Epithelial cell of esophagus (primary cell): ENCODE data around the gene AVEN.

Source experiments
- DNase-seq: peaks from one replicate; pipeline ENCODE4 v3.0.0; 2010; ENCODE audit warnings: low read depth
- H3K4me3 ChIP-seq: 2 replicates; pipeline ENCODE4 v1.5.1; 2011; ENCODE audit warnings: mild to moderate bottlenecking, low read length, control low read depth
- CTCF ChIP-seq: IDR thresholded peaks from 2 replicates; pipeline ENCODE4 v1.5.1; 2011; ENCODE audit warnings: low read depth, mild to moderate bottlenecking, low read length, control low read depth, inconsistent platforms; ENCODE audit not compliant: insufficient read depth; ENCODE audit errors: missing control alignments

AVEN gene

GRCh38 chr15:34043391-34043790 is 4.4 kb upstream of the AVEN start:
- no peak for TF ChIP-seq CTCF
- no peak for DNase-seq
- no peak overlapping the region for H3K4me3 ChIP-seq

- H3K4me3 ChIP-seq = no peak overlapping the region
- no peak for TF ChIP-seq CTCF
- DNase-seq = no peak
Measured at GRCh38 chr15:34039790-34040113, 748 bp upstream of the AVEN start.

GRCh38 chr15:34038023-34038870 is 757 bp downstream of the AVEN start:
- DNase-seq = peak; percentile 78
- no peak for TF ChIP-seq CTCF
- H3K4me3 ChIP-seq = peak overlapping the region; percentile 92

- no peak for TF ChIP-seq CTCF
- no peak for DNase-seq
- no peak overlapping the region for H3K4me3 ChIP-seq
Measured at GRCh38 chr15:34031987-34032760, 6.8 kb downstream of the AVEN start.

- H3K4me3 ChIP-seq = no peak overlapping the region
- TF ChIP-seq CTCF = no peak
- DNase-seq = no peak
Measured at GRCh38 chr15:34027606-34028005, 11.4 kb downstream of the AVEN start.

- H3K4me3 ChIP-seq = no peak overlapping the region
- no peak for DNase-seq
- no peak for TF ChIP-seq CTCF
Measured at GRCh38 chr15:34025252-34025651, 13.8 kb downstream of the AVEN start.

GRCh38 chr15:34023907-34024306 is 15.1 kb downstream of the AVEN start:
- DNase-seq = no peak
- no peak overlapping the region for H3K4me3 ChIP-seq
- no peak for TF ChIP-seq CTCF
